ENCODE data around the gene CHST15. TPM values are rescaled to one million over a fixed set of nuclear protein-coding genes. Genes with fewer than 3 reads are reported as not detected.

Gene CHST15
- total RNA-seq, 4 donors from 2014 or later = 43.2 to 104 (median 81.5) TPM

DNA sequence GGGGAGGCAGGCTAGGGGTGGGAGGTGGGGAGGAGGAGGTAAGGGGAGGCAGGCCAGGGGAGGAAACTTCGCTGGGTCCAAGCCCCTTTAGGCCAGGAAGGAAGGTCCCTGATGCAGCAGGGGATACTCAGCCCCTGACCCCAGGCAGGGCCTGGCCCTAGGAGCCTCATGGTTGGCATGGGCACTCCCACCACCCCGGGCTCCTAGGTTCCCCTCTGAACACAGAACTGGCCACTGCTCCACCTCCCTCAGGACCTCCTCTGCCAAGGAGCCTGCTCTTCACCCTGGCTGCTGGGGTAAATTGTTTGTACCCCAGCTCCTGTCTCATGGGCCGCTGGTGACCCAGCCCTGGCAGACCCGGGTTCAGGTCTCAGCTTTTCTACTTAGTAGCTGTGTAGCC, 25.8 kb upstream of the CHST15 start:
- DNase-seq = no peak
- peaks cover 9 to 31% of the 10 kb centered on the region in 2 donors for H3K4me1 ChIP-seq
- no peaks in the 10 kb centered on the region for H3K27me3 ChIP-seq
- H3K4me3 ChIP-seq (replicated peaks in 1 of 3) = no peak overlapping the region
- intact Hi-C loops (cut with DNase I) = no loop called here
- no peaks in the 10 kb centered on the region for H3K9me3 ChIP-seq
- WGBS, 2 donors = 0 to 94% methylated on average over 1 to 3 of the region's 4 CpGs
- no peaks in the 10 kb centered on the region for H3K36me3 ChIP-seq
- TF ChIP-seq, protein P1, sequence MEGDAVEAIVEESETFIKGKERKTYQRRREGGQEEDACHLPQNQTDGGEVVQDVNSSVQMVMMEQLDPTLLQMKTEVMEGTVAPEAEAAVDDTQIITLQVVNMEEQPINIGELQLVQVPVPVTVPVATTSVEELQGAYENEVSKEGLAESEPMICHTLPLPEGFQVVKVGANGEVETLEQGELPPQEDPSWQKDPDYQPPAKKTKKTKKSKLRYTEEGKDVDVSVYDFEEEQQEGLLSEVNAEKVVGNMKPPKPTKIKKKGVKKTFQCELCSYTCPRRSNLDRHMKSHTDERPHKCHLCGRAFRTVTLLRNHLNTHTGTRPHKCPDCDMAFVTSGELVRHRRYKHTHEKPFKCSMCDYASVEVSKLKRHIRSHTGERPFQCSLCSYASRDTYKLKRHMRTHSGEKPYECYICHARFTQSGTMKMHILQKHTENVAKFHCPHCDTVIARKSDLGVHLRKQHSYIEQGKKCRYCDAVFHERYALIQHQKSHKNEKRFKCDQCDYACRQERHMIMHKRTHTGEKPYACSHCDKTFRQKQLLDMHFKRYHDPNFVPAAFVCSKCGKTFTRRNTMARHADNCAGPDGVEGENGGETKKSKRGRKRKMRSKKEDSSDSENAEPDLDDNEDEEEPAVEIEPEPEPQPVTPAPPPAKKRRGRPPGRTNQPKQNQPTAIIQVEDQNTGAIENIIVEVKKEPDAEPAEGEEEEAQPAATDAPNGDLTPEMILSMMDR (IDR thresholded peaks at IDR 0.05) = no peak
- no peak for TF ChIP-seq POLR2A (IDR thresholded peaks at IDR 0.05)
- peak overlapping the region in 2 of 3 donors; percentile 24 to 33 for H3K27ac ChIP-seq

DNA sequence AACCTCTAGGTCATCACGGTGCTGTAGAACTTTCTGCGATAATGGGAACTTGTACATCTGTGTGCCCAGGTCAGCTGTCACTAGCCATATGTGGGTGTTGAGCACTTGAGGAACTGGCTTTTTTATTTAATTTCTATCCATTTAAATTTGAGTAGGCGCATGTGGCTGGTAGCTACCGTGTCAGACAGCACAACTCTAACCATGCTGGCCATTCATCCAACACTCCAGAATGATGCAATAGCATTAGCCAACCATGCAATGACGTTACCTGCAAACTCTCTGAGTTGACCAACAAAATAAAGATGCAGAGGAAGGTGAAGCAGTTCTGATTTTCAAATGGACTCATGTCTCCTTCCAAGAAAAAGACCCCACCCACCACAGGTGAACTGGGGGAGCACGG, 24.4 kb upstream of the CHST15 start:
- no peaks in the 10 kb centered on the region for H3K9me3 ChIP-seq
- DNase-seq = no peak
- H3K27ac ChIP-seq = peak overlapping the region in 1 of 3 donors; percentile 56
- TF ChIP-seq, protein P1 (IDR thresholded peaks at IDR 0.05) = no peak
- no peak for TF ChIP-seq POLR2A (IDR thresholded peaks at IDR 0.05)
- 79 to 80% methylated on average over 6 of the region's 6 CpGs for WGBS, 2 donors
- no peaks in the 10 kb centered on the region for H3K27me3 ChIP-seq
- no peak overlapping the region for H3K4me3 ChIP-seq (replicated peaks in 1 of 3)
- intact Hi-C loops (cut with DNase I) = no loop called here
- H3K4me1 ChIP-seq = peaks cover 9 to 31% of the 10 kb centered on the region in 2 donors
- H3K36me3 ChIP-seq = no peaks in the 10 kb centered on the region

DNA sequence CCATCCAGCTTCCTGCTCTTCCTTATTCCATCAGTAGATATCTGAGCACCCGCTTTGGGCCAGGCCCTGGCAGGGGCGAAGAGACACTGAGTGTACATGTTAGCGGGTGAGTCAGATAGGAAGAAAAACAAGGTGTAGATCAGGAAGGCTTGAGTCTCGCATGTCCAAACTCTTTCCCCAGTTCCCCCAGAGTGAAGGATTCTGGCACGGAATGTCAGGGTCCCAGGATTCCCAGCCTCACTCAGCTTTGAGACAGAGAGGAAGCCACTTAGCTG, 24.1 kb upstream of the CHST15 start:
- intact Hi-C loops (cut with DNase I) = no loop called here
- WGBS, 2 donors = 91 to 94% methylated on average over 5 of the region's 5 CpGs
- no peak for TF ChIP-seq POLR2A (IDR thresholded peaks at IDR 0.05)
- TF ChIP-seq, protein P1 (IDR thresholded peaks at IDR 0.05) = no peak
- H3K9me3 ChIP-seq = no peaks in the 10 kb centered on the region
- H3K4me3 ChIP-seq (replicated peaks in 1 of 3) = no peak overlapping the region
- DNase-seq = no peak
- H3K27me3 ChIP-seq = no peaks in the 10 kb centered on the region
- no peaks in the 10 kb centered on the region for H3K36me3 ChIP-seq
- H3K27ac ChIP-seq = peak overlapping the region in 1 of 3 donors; percentile 56
- H3K4me1 ChIP-seq = peaks cover 9 to 31% of the 10 kb centered on the region in 2 donors

DNA sequence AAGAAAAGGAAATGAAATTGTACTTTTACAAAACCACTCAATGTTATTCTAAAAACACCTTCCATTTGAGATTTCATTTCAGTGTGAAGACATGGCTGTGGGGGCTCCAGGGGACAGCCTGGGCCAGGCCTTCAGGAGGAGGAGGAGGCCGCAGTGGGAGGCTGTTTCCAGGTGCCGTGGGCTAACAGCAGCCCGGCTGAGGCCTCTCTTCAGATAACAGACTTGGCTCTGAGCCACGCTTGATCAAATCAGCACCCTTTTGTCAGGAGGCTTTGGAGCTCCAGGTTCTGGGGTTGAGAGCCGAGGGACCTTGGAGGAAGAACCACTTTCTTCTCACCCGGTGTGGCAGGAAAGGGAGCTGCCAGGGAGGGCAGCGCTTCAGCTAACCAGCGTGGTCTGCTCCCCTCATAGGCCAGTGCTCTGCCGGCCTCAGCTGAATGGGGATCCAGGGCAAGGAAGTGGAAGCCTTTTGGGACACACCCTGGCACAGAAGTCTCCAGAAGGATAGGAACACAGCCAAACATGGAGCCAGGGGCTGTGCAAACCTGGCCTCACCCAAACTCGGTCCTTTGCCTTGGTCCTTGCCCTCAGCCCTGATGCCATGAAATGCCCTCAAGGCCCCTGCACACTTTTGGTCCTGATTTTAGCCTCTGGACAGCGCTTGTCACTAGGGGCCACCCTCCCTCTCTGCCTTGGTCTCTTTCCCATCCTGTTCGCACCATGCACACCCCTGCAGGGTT, 23.5 kb upstream of the CHST15 start:
- Histone ChIP-seq H3K27ac (no peak overlapping the region), H3K4me1 (peaks cover 9 to 31% of the 10 kb centered on the region in 2 donors), H3K27me3 (no peaks in the 10 kb centered on the region), H3K9me3 (no peaks in the 10 kb centered on the region), H3K36me3 (no peaks in the 10 kb centered on the region), H3K4me3 (replicated peaks in 1 of 3) (no peak overlapping the region)
- no peak for TF ChIP-seq POLR2A (IDR thresholded peaks at IDR 0.05)
- TF ChIP-seq, protein P1 (IDR thresholded peaks at IDR 0.05) = no peak
- intact Hi-C loops (cut with DNase I) = no loop called here
- DNase-seq = no peak
- WGBS, 2 donors = 69 to 78% methylated on average over 10 to 11 of the region's 12 CpGs

DNA sequence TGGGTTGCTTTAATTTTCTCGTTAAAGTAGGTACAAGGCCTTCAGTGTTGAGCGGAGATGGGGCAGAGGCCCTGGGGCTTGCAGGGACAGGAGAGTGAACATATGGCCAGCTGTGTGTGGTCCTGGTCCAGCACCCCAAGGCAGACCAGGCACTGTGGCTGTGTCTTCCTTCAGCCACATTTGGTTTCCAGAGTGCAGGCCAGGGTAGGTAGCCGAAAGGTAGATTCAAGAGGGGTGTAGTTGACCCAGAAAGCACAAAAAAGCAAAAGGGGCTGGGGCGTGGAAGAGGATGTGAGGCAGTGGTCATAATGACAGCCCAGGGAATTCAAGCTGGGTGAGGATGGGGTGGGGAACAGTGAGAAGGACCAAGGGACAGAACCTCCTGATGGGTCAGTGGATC, 21.3 kb upstream of the CHST15 start:
- Histone ChIP-seq H3K4me1 (peaks cover 9 to 31% of the 10 kb centered on the region in 2 donors), H3K36me3 (no peaks in the 10 kb centered on the region), H3K4me3 (replicated peaks in 1 of 3) (no peak overlapping the region), H3K9me3 (no peaks in the 10 kb centered on the region), H3K27ac (no peak overlapping the region), H3K27me3 (no peaks in the 10 kb centered on the region)
- DNase-seq = no peak
- intact Hi-C loops (cut with DNase I) = no loop called here
- no peak for TF ChIP-seq POLR2A (IDR thresholded peaks at IDR 0.05)
- TF ChIP-seq, protein P1 (IDR thresholded peaks at IDR 0.05) = no peak
- 95 to 99% methylated on average over 4 of the region's 4 CpGs for WGBS, 2 donors
